Keratinocyte (primary cell): ENCODE data around the gene HMGCR.

Experiments
- CTCF ChIP-seq, 3 experiments: IDR thresholded peaks in 1 of 3; conservative IDR thresholded peaks in 1 of 3; optimal IDR thresholded peaks in 1 of 3; 2 replicates in 2 of 3; 3 replicates in 1 of 3; pipeline versions ENCODE3 to v1.5.1; 2011; ENCODE audit warnings: low read length in 3 of 3, mild to moderate bottlenecking in 3 of 3, moderate library complexity in 2 of 3, control low read depth in 1 of 3, inconsistent platforms in 1 of 3; ENCODE audit not compliant: insufficient read depth in 2 of 3; ENCODE audit errors: extremely low read depth in 1 of 3
- EZH2 ChIP-seq: IDR thresholded peaks from one replicate; pipeline ENCODE4 v1.6.1; 2012; ENCODE audit warnings: inconsistent platforms, mild to moderate bottlenecking, low read length, moderate library complexity

- no peak for TF ChIP-seq CTCF (optimal IDR thresholded peaks at IDR 0.05 in 1 of 3, IDR thresholded peaks at IDR 0.05 in 1 of 3, conservative IDR thresholded peaks at IDR 0.05 in 1 of 3; ENCODE audit: extremely low read depth in 1 of 3, insufficient read depth in 2 of 3, low read length in 3 of 3)
- no peak for TF ChIP-seq EZH2
Measured at GRCh38 chr5:75319638-75320037, 17.4 kb upstream of the HMGCR start.
